Muscle of leg (tissue), 11 donors: ENCODE measurements around the gene FOXQ1. TPM values are rescaled to one million over a fixed set of nuclear protein-coding genes. Genes with fewer than 3 reads are reported as not detected.
"Not testable (repeated sequence)": the region's sequence is repeated elsewhere in the genome, so short reads cannot be mapped to it uniquely, and the experiment has no call there.

Experiments
- DNase-seq: peaks from one replicate; pipeline ENCODE4 v3.0.0; 2013
- H3K27ac ChIP-seq: one replicate; pipeline ENCODE4 v1.5.1; 2013; ENCODE audit warnings: mild to moderate bottlenecking, low read length, control low read depth
- H3K27me3 ChIP-seq: one replicate; pipeline ENCODE4 v1.6.1; 2013; ENCODE audit warnings: low read length; ENCODE audit not compliant: control insufficient read depth, insufficient read depth
- H3K36me3 ChIP-seq: one replicate; pipeline ENCODE4 v1.6.1; 2013; ENCODE audit warnings: low read length; ENCODE audit not compliant: control insufficient read depth, insufficient read depth
- H3K4me1 ChIP-seq: one replicate; pipeline ENCODE4 v1.6.1; 2013; ENCODE audit warnings: low read length; ENCODE audit not compliant: control insufficient read depth, insufficient read depth
- H3K4me3 ChIP-seq: one replicate; pipeline ENCODE4 v1.5.1; 2013; ENCODE audit warnings: low read length, control low read depth
- H3K9me3 ChIP-seq: replicated peaks from 2 replicates; pipeline ENCODE4 v1.6.1; 2013; ENCODE audit warnings: low read depth, low read length; ENCODE audit not compliant: control insufficient read depth
- WGBS: methylation state at CpG from one replicate; pipeline ENCODE4 v1.1.5; 2013; ENCODE audit warnings: missing lambda C conversion rate; ENCODE audit not compliant: insufficient coverage; 5-methylcytosine and 5-hydroxymethylcytosine counted together
- polyA plus RNA-seq, 8 donors: library from polyadenylated mRNA; unstranded; fragments of 120-200 nt; gene quantifications; one replicate each; pipeline versions ENCODE4 v1.2.1 to v1.2.3, GENCODE V29; 2013; ENCODE audit warnings: inconsistent platforms in 1 of 8, low replicate concordance in 1 of 8; ENCODE audit not compliant: insufficient read length in 8 of 8, insufficient read depth in 1 of 8
- total RNA-seq: library from RNA; stranded (reverse); fragments of 120-200 nt; gene quantifications from one replicate; pipeline ENCODE4 v1.2.4, GENCODE V29; 2013

FOXQ1 gene
- total and polyA plus RNA-seq, 9 donors: 0.04 to 0.44 (median 0.07) TPM; not detected in 4

DNA sequence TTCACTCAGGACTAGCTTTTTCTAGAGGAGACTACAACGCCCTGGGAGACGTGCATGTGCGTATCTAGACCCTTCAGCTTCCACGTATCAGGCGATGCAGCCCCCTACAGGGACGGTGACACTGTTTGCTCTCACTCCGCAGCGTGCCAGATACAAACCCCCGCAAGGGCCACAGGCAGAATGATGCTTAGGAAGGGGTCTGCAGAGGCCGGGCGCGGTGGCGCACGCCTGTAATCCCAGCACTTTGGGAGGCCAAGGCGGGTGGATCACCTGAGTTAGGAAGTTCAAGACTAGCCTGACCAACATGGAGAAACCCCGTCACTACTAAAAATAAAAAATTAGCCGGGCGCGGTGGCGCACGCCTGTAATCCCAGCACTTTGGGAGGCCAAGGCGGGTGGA, 6.7 kb downstream of the FOXQ1 start:
- H3K36me3 ChIP-seq, H3K9me3 ChIP-seq, H3K27ac ChIP-seq, H3K4me3 ChIP-seq, DNase-seq, H3K4me1 ChIP-seq: not testable (repeated sequence)
- peaks cover 35% of the 10 kb centered on the region for H3K27me3 ChIP-seq
- 73% methylated on average over 9 of the region's 22 CpGs for WGBS

- DNase-seq: peak; percentile 76
- Histone ChIP-seq H3K4me3 (no peak overlapping the region), H3K36me3 (no peaks in the 10 kb centered on the region), H3K27me3 (peaks cover 13% of the 10 kb centered on the region), H3K9me3 (no peaks in the 10 kb centered on the region), H3K27ac (peak overlapping the region; percentile 29), H3K4me1 (peaks cover 13% of the 10 kb centered on the region)
- no CpG with 5 or more reads among the region's 4 CpGs for WGBS
Measured at GRCh38 chr6:1321738-1322137, 9.8 kb downstream of the FOXQ1 start.

DNA sequence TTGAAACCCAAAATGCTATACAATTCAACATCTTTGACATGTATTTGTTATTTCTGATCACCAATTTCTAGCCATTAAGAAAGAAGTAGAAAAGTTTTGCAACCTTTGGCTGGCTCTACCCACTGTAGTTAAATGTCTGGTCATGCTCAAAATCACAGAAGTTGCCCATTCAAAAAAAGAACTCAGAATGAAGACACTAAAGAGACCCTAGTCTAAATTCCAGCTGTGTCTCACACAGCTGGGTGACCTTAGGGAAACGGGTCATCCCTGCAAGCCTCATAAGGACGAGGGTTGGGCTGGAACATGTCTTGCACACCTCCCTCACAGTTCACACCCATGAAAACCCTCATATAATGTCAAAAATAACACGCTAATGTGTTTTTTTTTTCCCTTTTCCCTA, 10.3 kb downstream of the FOXQ1 start:
- Histone ChIP-seq H3K4me1 (peaks cover 13% of the 10 kb centered on the region), H3K4me3 (no peak overlapping the region), H3K27ac (peak overlapping the region; percentile 29), H3K9me3 (no peaks in the 10 kb centered on the region), H3K36me3 (no peaks in the 10 kb centered on the region), H3K27me3 (peaks cover 13% of the 10 kb centered on the region)
- no peak for DNase-seq
- 24% methylated on average over 2 of the region's 3 CpGs for WGBS

DNA sequence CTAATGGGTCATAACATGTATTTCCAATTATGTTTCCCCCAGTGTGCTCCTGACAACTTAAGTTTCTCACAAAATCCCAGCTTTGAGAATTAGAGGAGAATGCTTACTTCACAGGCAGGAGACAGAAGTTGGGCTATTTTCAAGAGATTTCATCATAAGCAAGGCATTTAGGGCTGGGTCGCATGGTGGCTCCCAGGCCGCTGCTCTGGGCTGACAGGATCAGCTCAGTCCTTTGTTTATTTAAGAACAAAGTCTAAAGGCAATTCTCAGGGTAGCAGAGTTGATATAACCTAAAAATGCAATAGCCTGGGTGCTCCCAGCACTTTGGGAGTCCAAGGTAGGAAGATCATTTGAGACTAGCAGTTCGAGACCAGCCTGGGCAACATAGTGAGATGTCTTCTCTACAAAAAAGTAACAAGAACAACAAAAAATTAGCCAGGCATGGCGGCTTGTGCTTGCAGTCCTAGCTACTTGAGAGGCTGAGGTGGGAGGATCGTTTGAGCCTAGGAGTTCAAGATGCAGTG, 10.9 kb downstream of the FOXQ1 start:
- Histone ChIP-seq H3K27me3 (peaks cover 13% of the 10 kb centered on the region), H3K4me3 (no peak overlapping the region), H3K4me1 (peaks cover 13% of the 10 kb centered on the region), H3K27ac (peak overlapping the region; percentile 29), H3K36me3 (no peaks in the 10 kb centered on the region), H3K9me3 (no peaks in the 10 kb centered on the region)
- WGBS: 47% methylated on average over 2 of the region's 5 CpGs
- DNase-seq: peak; percentile 63

- Histone ChIP-seq H3K9me3 (no peaks in the 10 kb centered on the region), H3K27me3 (peaks cover 15% of the 10 kb centered on the region), H3K4me1 (peaks cover 13% of the 10 kb centered on the region), H3K27ac (no peak overlapping the region), H3K4me3 (no peak overlapping the region), H3K36me3 (no peaks in the 10 kb centered on the region)
- DNase-seq: peak; percentile 49
- WGBS: 70% methylated on average over 4 of the region's 7 CpGs
Measured at GRCh38 chr6:1324936-1325335, 13.0 kb downstream of the FOXQ1 start.

DNA sequence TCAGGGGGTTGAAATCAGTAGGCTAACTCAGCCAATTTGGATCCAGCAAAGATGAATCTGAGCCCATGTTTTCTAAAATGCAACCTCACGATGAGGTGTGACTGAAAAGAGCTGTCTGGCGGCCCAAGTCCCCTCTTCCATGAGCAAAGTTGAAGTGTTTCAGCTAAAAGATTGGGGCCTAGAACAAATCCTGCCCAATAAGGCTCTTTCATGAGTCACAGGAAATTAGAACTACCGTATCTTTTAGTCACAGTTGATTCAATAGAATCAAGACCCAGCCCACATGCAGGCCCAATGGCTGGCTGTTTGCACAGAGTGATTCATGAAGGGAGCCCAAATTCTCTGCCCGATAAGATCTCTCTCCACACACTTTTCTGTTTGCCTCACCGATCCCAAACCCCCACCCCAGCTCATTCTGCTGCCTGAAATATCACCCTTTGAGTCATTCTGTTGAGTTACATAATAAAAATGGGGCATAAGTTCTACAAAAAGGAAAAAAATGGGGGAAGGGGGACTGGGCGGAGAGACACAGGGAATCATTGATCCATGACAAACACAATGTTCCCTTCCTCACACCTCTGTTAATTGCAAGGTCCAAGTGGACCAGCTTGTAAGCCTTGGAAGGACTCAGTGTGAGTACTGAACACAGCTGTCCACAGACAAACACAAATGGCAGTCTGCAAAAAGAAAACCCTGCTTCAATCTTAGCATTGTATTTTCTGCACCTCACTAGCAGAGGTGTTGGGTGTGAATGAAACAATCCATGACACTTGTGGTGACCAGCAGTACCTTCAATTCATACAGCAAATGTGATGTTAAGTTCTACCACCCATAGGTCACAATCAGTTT, 13.8 kb downstream of the FOXQ1 start:
- Histone ChIP-seq H3K36me3 (no peaks in the 10 kb centered on the region), H3K27me3 (peaks cover 15% of the 10 kb centered on the region), H3K27ac (no peak overlapping the region), H3K4me3 (no peak overlapping the region), H3K4me1 (peaks cover 13% of the 10 kb centered on the region), H3K9me3 (no peaks in the 10 kb centered on the region)
- 49% methylated on average over 3 of the region's 6 CpGs for WGBS
- DNase-seq: peak; percentile 86

DNA sequence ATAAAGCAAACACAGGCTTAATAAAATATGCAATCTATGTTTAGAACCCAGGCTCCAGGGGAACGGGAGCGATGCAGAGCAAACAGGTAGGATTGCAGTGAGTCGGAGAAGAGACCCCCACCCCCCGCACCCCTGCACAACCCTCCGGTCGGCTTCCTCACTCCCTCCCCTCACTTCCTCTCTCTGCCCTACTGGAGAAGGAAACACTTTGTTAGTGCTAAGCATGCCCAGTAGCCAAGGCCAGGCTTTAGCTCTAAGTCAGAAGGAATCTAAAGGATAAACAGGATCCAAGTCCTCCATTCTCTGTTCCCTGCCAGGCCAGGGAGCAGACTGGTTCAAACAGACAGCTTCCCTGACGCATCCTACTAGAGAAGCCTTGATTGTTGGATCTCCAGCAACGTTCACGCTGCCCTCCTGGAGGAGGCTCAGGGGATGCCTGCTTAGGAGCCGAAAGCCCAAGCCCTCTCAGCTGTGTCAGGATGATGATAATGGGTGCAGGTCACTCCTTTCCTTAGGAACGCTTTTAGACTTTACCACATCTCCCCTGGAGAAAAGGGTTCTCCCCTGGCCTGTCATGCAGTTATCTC, 14.7 kb downstream of the FOXQ1 start:
- no peak overlapping the region for H3K27ac ChIP-seq
- no peaks in the 10 kb centered on the region for H3K9me3 ChIP-seq
- H3K4me1 ChIP-seq: peaks cover 13% of the 10 kb centered on the region
- peaks cover 15% of the 10 kb centered on the region for H3K27me3 ChIP-seq
- no peak overlapping the region for H3K4me3 ChIP-seq
- no peak for DNase-seq
- H3K36me3 ChIP-seq: no peaks in the 10 kb centered on the region
- 75% methylated on average over 2 of the region's 11 CpGs for WGBS

- H3K27ac ChIP-seq: no peak overlapping the region
- H3K4me1 ChIP-seq: peaks cover 13% of the 10 kb centered on the region
- H3K9me3 ChIP-seq: no peaks in the 10 kb centered on the region
- DNase-seq: no peak
- 72% methylated on average over 4 of the region's 8 CpGs for WGBS
- H3K27me3 ChIP-seq: peaks cover 14% of the 10 kb centered on the region
- H3K36me3 ChIP-seq: no peaks in the 10 kb centered on the region
- no peak overlapping the region for H3K4me3 ChIP-seq
Measured at GRCh38 chr6:1327630-1328029, 15.7 kb downstream of the FOXQ1 start.

DNA sequence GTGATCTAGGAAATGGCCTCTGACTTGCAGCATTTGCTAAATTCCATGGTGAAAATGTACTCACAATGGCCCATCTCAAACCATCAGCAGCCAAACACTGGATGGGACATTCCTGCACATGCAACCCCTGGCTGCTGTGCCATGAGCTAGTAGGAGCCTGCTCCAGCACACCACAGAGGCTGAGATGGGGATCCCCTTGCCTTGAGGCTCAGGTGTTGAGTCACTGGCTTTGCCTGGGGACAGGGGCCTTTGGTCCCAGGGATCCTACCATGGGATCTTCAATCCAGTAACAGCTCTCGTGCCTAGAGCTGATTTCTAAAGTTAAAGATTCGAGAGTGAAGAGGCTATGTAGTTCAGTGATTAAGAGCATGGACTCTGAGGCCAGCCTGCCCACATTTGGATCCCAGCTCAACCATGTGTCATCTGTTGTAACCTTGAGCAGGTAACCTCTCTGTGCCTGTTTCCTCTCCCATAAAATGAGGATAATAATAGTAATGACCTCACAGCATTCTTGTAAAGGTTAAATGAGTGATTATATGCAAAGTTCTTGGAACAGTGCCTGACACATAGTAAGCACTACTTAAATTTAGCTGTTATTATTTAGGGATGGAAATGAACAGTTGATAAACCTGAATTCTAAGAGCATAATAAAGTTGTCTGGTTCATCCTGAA, 16.4 kb downstream of the FOXQ1 start:
- DNase-seq: no peak
- H3K27ac ChIP-seq: no peak overlapping the region
- peaks cover 13% of the 10 kb centered on the region for H3K4me1 ChIP-seq
- H3K4me3 ChIP-seq: no peak overlapping the region
- H3K9me3 ChIP-seq: no peaks in the 10 kb centered on the region
- H3K36me3 ChIP-seq: no peaks in the 10 kb centered on the region
- WGBS: 77% methylated on average over 2 of the region's 2 CpGs
- H3K27me3 ChIP-seq: peaks cover 10% of the 10 kb centered on the region

DNA sequence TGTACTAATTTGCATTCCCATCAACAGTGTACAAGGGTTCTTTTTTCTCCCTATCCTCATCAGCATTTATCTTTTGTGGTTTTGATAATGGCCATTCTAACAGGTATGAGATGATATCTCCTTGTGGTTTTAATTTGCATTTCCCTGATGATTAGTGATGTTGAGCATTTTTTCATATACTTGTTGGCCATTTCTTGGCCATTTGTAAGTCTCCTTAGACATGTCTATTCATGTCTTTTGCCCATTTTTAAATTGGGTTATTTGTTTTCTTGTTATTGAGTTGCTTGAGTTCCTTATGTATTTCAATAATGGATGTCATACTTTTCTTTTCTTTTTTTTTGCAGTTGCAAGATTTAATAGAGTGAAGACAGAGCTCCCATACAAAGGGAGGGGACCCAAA, 17.8 kb downstream of the FOXQ1 start:
- Histone ChIP-seq H3K27ac (no peak overlapping the region), H3K36me3 (no peaks in the 10 kb centered on the region), H3K9me3 (no peaks in the 10 kb centered on the region), H3K27me3 (peaks cover 6% of the 10 kb centered on the region), H3K4me3 (no peak overlapping the region), H3K4me1 (peaks cover 9% of the 10 kb centered on the region)
- no peak for DNase-seq
